HG03354 (cell line): ENCODE measurements around the gene POLR2E.

Experiments
- ATAC-seq: cut with Tn5 transposase; IDR thresholded peaks from one replicate; pipeline ENCODE4 v1.9.1; 2021; ENCODE audit warnings: mild to moderate bottlenecking; ENCODE audit not compliant: unreplicated experiment, poor library complexity, severe bottlenecking

POLR2E gene

GRCh38 chr19:1069009-1069779, 26.0 kb downstream of the POLR2E start:
- ATAC-seq, result no peak

GRCh38 chr19:1068009-1069001, 26.9 kb downstream of the POLR2E start:
- ATAC-seq, result no peak

GRCh38 chr19:1067341-1067957, 27.7 kb downstream of the POLR2E start:
- ATAC-seq, result peak; percentile 36

GRCh38 chr19:1066748-1067340, 28.3 kb downstream of the POLR2E start, which contains the start of gene ARHGAP45:
Gene ARHGAP45, plus strand, starts transcription at chr19:1067167. Its CDS starts 239 bp downstream, at chr19:1067406.
- peak; percentile 34 for ATAC-seq

- no peak for ATAC-seq
These were observed 28.9 kb downstream of the POLR2E start for GRCh38 chr19:1066251-1066747.

GRCh38 chr19:1065606-1066109, 29.5 kb downstream of the POLR2E start:
- ATAC-seq, result no peak

DNA sequence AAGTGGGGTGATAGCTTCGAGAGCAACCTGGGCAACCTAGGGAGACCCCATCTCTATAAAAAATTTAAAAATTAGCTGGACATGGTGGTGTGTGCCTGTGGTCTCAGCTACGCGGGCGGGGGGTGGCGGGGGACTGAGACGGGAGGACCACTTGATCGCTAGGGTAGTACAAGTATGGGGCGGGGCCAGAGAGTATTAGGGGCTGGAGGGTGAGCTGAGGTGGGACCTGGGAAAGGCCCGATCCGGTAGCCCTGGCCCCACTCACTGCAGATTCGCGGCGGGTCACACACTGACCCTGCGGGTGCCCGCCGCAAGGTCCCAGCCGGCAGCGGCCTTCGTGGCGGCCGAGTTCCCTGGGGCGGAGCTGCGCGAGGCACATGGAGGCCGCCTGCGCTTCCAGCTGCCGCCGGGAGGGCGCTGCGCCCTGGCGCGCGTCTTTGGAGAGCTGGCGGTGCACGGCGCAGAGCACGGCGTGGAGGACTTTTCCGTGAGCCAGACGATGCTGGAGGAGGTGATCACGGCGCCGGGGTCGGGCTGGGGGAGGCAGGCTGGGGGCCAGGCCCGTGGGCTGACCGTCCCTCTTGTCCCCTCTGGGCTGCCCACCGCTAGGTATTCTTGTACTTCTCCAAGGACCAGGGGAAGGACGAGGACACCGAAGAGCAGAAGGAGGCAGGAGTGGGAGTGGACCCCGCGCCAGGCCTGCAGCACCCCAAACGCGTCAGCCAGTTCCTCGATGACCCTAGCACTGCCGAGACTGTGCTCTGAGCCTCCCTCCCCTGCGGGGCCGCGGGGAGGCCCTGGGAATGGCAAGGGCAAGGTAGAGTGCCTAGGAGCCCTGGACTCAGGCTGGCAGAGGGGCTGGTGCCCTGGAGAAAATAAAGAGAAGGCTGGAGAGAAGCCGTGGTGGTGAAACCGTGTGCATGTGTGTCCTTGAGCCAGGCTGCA, 30.2 kb downstream of the POLR2E start:
- ATAC-seq, result no peak

GRCh38 chr19:1063909-1064660, 31.1 kb downstream of the POLR2E start:
- ATAC-seq, result no peak

- no peak for ATAC-seq
These were observed 31.9 kb downstream of the POLR2E start for GRCh38 chr19:1063030-1063908.

- no peak for ATAC-seq
These were observed 32.7 kb downstream of the POLR2E start for GRCh38 chr19:1062387-1063029.

GRCh38 chr19:1061987-1062386, 33.2 kb downstream of the POLR2E start:
- no peak for ATAC-seq

- ATAC-seq, result no peak
These were observed 34.5 kb downstream of the POLR2E start for GRCh38 chr19:1060689-1061088.

- ATAC-seq, result no peak
These were observed 37.1 kb downstream of the POLR2E start for GRCh38 chr19:1058112-1058511.

DNA sequence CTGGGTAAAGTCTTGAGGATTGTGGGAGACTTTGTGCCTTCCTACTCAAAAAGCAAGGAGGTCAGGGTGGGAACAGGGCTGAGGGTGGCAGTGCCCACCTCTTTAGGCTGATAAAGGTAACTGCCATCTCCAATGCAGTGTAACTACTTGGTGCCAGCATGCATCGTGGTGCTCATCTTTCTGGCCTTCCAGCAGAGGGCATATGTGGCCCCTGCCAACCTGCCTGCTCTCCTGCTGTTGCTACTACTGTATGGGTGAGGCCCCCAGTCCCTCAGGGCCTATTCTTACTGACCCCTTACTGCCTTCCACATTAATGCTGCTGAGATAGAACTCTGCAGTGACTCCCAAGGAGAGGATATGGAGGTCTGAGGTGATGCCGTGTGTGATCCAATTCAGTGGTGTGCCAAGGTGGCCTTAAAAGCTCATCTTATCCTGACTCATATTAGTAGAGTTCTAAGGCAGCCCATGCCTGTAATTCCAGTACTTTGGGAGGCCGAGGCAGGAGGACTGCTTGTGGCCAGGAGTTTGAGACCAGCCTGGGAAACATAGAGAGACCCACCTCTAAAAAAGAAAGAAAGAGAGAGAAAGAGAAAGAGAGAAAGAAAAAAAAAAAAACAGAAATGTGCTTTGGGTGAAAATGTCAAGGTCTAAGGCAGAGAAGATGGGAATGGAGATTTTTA, 37.9 kb downstream of the POLR2E start:
- no peak for ATAC-seq

- ATAC-seq, result no peak
These were observed 39.1 kb downstream of the POLR2E start for GRCh38 chr19:1055886-1056620.
